HepG2 (cell line): ENCODE results near the gene DIAPH3. TPM values are rescaled to one million over a fixed set of nuclear protein-coding genes. Genes with fewer than 3 reads are reported as not detected.

Source experiments
- ELF4 ChIP-seq: sonication (generic); formaldehyde crosslinking; IDR thresholded peaks from 2 replicates; pipeline ENCODE4 v1.5.0; 2020; ENCODE audit warnings: missing genetic modification reagents, mild to moderate bottlenecking, moderate library complexity, borderline replicate concordance
- ERF ChIP-seq: IDR thresholded peaks from 2 replicates; pipeline ENCODE4 v1.6.1; 2018; ENCODE audit warnings: missing biosample characterization, missing genetic modification reagents
- MEIS1 ChIP-seq: sonication (generic); formaldehyde crosslinking; IDR thresholded peaks from 2 replicates; pipeline ENCODE4 v1.9.0; 2021; ENCODE audit warnings: mild to moderate bottlenecking, missing genetic modification reagents, moderate library complexity, borderline replicate concordance
- NFIC ChIP-seq: IDR thresholded peaks from 2 replicates; pipeline ENCODE4 v1.6.1; 2012; ENCODE audit warnings: mild to moderate bottlenecking, low read length, inconsistent platforms
- NFKB2 ChIP-seq: sonication (generic); formaldehyde crosslinking; IDR thresholded peaks from 2 replicates; pipeline ENCODE4 v1.4.0; 2020; ENCODE audit warnings: missing genetic modification reagents, borderline replicate concordance
- PLRG1 ChIP-seq: fragments of 450-650 bp; conservative IDR thresholded peaks from 2 replicates; pipeline ENCODE4 v1.6.1; 2016
- REXO4 ChIP-seq: sonication (generic); formaldehyde crosslinking; IDR thresholded peaks from 2 replicates; pipeline ENCODE4 v1.8.0; 2022; ENCODE audit warnings: missing genetic modification reagents, mild to moderate bottlenecking, borderline replicate concordance
- SIN3A ChIP-seq: IDR thresholded peaks from 2 replicates; pipeline ENCODE4 v1.6.1; 2011; ENCODE audit warnings: low read depth, mild to moderate bottlenecking, control low read depth, low read length, borderline replicate concordance
- STAT5B ChIP-seq: sonication (generic); formaldehyde crosslinking; IDR thresholded peaks from 2 replicates; pipeline ENCODE4 v1.4.0; 2020; ENCODE audit warnings: missing genetic modification reagents
- YEATS2 ChIP-seq: sonication (generic); formaldehyde crosslinking; IDR thresholded peaks from 2 replicates; pipeline ENCODE4 v1.4.0; 2020; ENCODE audit warnings: missing genetic modification reagents, borderline replicate concordance
- ZFAT ChIP-seq: sonication (generic); formaldehyde crosslinking; conservative IDR thresholded peaks from 2 replicates; pipeline ENCODE4 v1.8.1; 2023; ENCODE audit warnings: missing genetic modification reagents, inconsistent platforms
- ZFYVE20 ChIP-seq: sonication (generic); formaldehyde crosslinking; IDR thresholded peaks from 2 replicates; pipeline ENCODE4 v1.8.0; 2023; ENCODE audit warnings: low read depth, mild to moderate bottlenecking, moderate library complexity, missing genetic modification reagents, borderline replicate concordance
- ZKSCAN1 ChIP-seq: fragments of 150-350 bp; IDR thresholded peaks from 2 replicates; pipeline ENCODE4 v1.6.1; 2014; ENCODE audit warnings: low read length
- ZNF34 ChIP-seq: sonication (generic); formaldehyde crosslinking; IDR thresholded peaks from 2 replicates; pipeline ENCODE4 v1.4.0; 2020; ENCODE audit warnings: mild to moderate bottlenecking, missing genetic modification reagents, borderline replicate concordance
- ZNF446 ChIP-seq: sonication (generic); formaldehyde crosslinking; IDR thresholded peaks from 2 replicates; pipeline ENCODE4 v1.5.0; 2020; ENCODE audit warnings: mild to moderate bottlenecking, missing genetic modification reagents
- ZNF556 ChIP-seq: sonication (generic); formaldehyde crosslinking; IDR thresholded peaks from 2 replicates; pipeline ENCODE4 v1.4.0; 2020; ENCODE audit warnings: mild to moderate bottlenecking, missing genetic modification reagents, borderline replicate concordance
- ZNF564 ChIP-seq: sonication (generic); formaldehyde crosslinking; IDR thresholded peaks from 2 replicates; pipeline ENCODE4 v1.8.1; 2023; ENCODE audit warnings: mild to moderate bottlenecking, missing genetic modification reagents
- ZNF790 ChIP-seq: sonication (generic); formaldehyde crosslinking; IDR thresholded peaks from 2 replicates; pipeline ENCODE4 v1.8.0; 2022; ENCODE audit warnings: missing genetic modification reagents, mild to moderate bottlenecking, borderline replicate concordance
- polyA plus RNA-seq, 8 experiments: library from polyadenylated mRNA; depleted of rRNA in 3 of 8; stranded (reverse) in 7 of 8; unstranded in 1 of 8; fragments of >200 nt; fragmentation: Illumina TruSeq in 4 of 8; extraction: Trizol in 4 of 8; gene quantifications; 2 replicates each; pipeline versions ENCODE4 v1.2.1 to v1.2.3, GENCODE V29; 2011 to 2016; ENCODE audit warnings: low read depth in 4 of 8, missing spikeins in 1 of 8, mixed read lengths in 1 of 8; ENCODE audit not compliant: insufficient read depth in 1 of 8
- total RNA-seq, 5 experiments: library from RNA; depleted of rRNA; stranded (reverse); fragments of >200 nt; fragmentation: Illumina TruSeq; extraction: Trizol; gene quantifications; 2 replicates each; pipeline ENCODE4 v1.2.3, GENCODE V29; 2016; ENCODE audit warnings: low read depth in 1 of 5
- TF ChIP-seq, protein P1 (sequence below): sonication (generic); formaldehyde crosslinking; IDR thresholded peaks from 2 replicates; pipeline ENCODE4 v1.5.1; 2020; ENCODE audit warnings: missing genetic modification reagents, mild to moderate bottlenecking, borderline replicate concordance
- TF ChIP-seq, protein P2 (sequence below): sonication (generic); formaldehyde crosslinking; IDR thresholded peaks from 2 replicates; pipeline ENCODE4 v1.5.0; 2020; ENCODE audit warnings: mild to moderate bottlenecking, missing genetic modification reagents
- TF ChIP-seq, protein P3 (sequence below): sonication (generic); formaldehyde crosslinking; IDR thresholded peaks from 2 replicates; pipeline ENCODE4 v1.5.0; 2020; ENCODE audit warnings: missing genetic modification reagents, mild to moderate bottlenecking, borderline replicate concordance
- TF ChIP-seq, protein P4 (sequence below): sonication (generic); formaldehyde crosslinking; IDR thresholded peaks from 2 replicates; pipeline ENCODE4 v1.5.0; 2020; ENCODE audit warnings: mild to moderate bottlenecking, missing genetic modification reagents, borderline replicate concordance

The DIAPH3 gene
- total and polyA plus RNA-seq, 2 of the 13 experiments (the other 11 are each of a cell fraction or from before 2014, with no cell fraction given), result 4.0 to 9.3 TPM

DNA sequence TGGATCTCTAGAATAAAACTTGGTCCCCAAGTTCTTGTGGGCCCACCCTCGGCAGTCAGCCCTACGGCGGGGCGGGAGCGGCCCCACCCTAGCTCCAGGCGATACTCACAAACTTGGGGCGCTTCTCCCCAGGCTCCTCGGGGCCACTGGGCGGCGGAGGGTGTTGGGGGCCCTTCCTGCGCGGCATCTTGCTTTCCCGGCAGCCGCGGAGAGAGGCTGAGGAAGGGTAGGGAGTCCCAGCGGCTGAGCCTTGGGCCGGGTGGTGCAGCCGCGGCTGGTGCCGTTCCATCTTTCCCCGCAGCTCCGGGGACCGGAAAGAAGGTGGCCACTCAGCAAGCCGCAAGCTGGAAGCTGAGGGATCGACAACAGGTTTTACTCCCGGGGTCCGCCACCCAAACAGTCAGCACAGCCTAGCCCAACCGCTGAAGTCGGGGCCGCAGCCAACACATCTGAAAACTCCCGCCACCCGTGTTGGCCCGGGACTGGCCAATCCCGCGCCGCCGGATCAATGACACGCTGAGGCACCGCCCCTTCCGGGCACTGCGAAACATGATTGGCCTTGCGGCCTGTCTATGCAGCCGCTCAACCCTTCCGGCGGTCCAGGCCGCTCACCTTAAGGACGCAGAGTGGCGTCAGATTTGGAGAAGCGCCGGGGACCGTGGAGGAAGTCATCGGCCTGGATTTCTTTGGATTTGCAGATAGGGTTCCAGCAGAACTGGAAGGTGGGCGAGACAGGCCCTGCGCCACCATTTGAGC, at the start of gene DIAPH3 (continued):
- TF ChIP-seq, protein P1, sequence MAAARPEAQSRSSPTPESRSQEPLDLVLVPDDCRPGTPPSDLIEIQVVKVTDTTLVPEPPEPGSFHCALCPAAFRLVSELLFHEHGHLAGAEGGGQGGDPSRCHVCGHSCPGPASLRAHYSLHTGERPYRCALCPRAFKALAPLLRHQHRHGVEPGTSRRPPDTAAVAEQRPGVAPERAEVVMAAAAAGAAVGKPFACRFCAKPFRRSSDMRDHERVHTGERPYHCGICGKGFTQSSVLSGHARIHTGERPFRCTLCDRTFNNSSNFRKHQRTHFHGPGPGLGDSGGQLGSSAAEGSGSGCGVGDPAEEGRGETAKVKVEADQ (CRISPR knock-in tag), result no peak
- TF ChIP-seq ZNF34 (CRISPR knock-in tag) (no peak), ZNF790 (CRISPR knock-in tag) (no peak), ZFAT (CRISPR knock-in tag) (no peak), ELF4 (CRISPR knock-in tag) (no peak), REXO4 (CRISPR knock-in tag) (no peak), ZFYVE20 (CRISPR knock-in tag) (no peak; the same call in 1 of the 2 replicates), PLRG1 (no peak), SIN3A (peak; percentile 98), MEIS1 (0 out of 2 replicates have a peak, but pooled peaks have one; percentile 39), NFKB2 (CRISPR knock-in tag) (peak; percentile 47; the same call in 1 of the 2 replicates), STAT5B (CRISPR knock-in tag) (no peak), NFIC (no peak; the same call in 1 of the 2 replicates), ZNF446 (CRISPR knock-in tag) (0 out of 2 replicates have a peak, but pooled peaks have one; percentile 47), YEATS2 (peak; percentile 88), ERF (CRISPR knock-in tag) (0 out of 2 replicates have a peak, but pooled peaks have one; percentile 54), ZNF556 (CRISPR knock-in tag) (peak; percentile 39; the same call in 1 of the 2 replicates), ZKSCAN1 (no peak), ZNF564 (CRISPR knock-in tag) (no peak; the same call in 1 of the 2 replicates)
- TF ChIP-seq, protein P2, sequence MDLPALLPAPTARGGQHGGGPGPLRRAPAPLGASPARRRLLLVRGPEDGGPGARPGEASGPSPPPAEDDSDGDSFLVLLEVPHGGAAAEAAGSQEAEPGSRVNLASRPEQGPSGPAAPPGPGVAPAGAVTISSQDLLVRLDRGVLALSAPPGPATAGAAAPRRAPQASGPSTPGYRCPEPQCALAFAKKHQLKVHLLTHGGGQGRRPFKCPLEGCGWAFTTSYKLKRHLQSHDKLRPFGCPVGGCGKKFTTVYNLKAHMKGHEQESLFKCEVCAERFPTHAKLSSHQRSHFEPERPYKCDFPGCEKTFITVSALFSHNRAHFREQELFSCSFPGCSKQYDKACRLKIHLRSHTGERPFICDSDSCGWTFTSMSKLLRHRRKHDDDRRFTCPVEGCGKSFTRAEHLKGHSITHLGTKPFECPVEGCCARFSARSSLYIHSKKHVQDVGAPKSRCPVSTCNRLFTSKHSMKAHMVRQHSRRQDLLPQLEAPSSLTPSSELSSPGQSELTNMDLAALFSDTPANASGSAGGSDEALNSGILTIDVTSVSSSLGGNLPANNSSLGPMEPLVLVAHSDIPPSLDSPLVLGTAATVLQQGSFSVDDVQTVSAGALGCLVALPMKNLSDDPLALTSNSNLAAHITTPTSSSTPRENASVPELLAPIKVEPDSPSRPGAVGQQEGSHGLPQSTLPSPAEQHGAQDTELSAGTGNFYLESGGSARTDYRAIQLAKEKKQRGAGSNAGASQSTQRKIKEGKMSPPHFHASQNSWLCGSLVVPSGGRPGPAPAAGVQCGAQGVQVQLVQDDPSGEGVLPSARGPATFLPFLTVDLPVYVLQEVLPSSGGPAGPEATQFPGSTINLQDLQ (CRISPR knock-in tag), result no peak
- TF ChIP-seq, protein P3, sequence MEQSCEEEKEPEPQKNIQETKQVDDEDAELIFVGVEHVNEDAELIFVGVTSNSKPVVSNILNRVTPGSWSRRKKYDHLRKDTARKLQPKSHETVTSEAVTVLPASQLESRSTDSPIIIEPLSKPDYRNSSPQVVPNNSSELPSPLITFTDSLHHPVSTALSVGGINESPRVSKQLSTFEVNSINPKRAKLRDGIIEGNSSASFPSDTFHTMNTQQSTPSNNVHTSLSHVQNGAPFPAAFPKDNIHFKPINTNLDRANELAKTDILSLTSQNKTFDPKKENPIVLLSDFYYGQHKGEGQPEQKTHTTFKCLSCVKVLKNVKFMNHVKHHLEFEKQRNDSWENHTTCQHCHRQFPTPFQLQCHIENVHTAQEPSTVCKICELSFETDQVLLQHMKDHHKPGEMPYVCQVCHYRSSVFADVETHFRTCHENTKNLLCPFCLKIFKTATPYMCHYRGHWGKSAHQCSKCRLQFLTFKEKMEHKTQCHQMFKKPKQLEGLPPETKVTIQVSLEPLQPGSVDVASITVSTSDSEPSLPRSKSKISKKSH (CRISPR knock-in tag), result peak; percentile 88
- TF ChIP-seq, protein P4, sequence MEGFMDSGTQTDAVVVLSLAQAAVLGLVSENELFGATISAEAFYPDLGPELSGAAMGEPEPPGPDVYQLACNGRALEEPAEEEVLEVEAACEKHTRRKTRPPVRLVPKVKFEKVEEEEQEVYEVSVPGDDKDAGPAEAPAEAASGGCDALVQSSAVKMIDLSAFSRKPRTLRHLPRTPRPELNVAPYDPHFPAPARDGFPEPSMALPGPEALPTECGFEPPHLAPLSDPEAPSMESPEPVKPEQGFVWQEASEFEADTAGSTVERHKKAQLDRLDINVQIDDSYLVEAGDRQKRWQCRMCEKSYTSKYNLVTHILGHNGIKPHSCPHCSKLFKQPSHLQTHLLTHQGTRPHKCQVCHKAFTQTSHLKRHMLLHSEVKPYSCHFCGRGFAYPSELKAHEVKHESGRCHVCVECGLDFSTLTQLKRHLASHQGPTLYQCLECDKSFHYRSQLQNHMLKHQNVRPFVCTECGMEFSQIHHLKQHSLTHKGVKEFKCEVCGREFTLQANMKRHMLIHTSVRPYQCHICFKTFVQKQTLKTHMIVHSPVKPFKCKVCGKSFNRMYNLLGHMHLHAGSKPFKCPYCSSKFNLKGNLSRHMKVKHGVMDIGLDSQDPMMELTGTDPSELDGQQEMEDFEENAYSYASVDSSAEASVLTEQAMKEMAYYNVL, result no peak
